ENCODE results near the gene ECE2.

ECE2 gene

GRCh38 chr3:184325715-184326369 is 50.0 kb downstream of the ECE2 start:
- H3K4me3 ChIP-seq (ENCODE audit: control insufficient read depth, low read depth, low read length), result no peak overlapping the region
- no peak for DNase-seq (ENCODE audit: low read depth)
- TF ChIP-seq, protein P1, sequence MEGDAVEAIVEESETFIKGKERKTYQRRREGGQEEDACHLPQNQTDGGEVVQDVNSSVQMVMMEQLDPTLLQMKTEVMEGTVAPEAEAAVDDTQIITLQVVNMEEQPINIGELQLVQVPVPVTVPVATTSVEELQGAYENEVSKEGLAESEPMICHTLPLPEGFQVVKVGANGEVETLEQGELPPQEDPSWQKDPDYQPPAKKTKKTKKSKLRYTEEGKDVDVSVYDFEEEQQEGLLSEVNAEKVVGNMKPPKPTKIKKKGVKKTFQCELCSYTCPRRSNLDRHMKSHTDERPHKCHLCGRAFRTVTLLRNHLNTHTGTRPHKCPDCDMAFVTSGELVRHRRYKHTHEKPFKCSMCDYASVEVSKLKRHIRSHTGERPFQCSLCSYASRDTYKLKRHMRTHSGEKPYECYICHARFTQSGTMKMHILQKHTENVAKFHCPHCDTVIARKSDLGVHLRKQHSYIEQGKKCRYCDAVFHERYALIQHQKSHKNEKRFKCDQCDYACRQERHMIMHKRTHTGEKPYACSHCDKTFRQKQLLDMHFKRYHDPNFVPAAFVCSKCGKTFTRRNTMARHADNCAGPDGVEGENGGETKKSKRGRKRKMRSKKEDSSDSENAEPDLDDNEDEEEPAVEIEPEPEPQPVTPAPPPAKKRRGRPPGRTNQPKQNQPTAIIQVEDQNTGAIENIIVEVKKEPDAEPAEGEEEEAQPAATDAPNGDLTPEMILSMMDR (IDR thresholded peaks at IDR 0.05; ENCODE audit: control insufficient read depth, insufficient read depth, low read depth, low read length, missing control alignments), result no peak

DNA sequence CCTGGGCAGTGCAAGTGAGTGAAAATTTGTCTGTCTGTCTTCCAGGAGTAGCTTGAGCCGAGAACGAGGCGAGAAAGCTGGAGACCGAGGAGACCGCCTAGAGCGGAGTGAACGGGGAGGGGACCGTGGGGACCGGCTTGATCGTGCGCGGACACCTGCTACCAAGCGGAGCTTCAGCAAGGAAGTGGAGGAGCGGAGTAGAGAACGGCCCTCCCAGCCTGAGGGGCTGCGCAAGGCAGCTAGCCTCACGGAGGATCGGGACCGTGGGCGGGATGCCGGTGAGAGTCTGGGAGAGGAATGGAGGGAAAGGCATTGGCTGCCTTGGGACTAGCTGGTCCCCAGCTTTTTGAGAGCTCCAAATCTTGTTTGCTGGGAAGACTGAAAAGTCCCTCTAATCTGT is 51.3 kb downstream of the ECE2 start:
- DNase-seq (ENCODE audit: low read depth), result no peak
- no peak overlapping the region for H3K4me3 ChIP-seq (ENCODE audit: control insufficient read depth, low read depth, low read length)
- TF ChIP-seq, protein P1 (IDR thresholded peaks at IDR 0.05; ENCODE audit: control insufficient read depth, insufficient read depth, low read depth, low read length, missing control alignments), result no peak

DNA sequence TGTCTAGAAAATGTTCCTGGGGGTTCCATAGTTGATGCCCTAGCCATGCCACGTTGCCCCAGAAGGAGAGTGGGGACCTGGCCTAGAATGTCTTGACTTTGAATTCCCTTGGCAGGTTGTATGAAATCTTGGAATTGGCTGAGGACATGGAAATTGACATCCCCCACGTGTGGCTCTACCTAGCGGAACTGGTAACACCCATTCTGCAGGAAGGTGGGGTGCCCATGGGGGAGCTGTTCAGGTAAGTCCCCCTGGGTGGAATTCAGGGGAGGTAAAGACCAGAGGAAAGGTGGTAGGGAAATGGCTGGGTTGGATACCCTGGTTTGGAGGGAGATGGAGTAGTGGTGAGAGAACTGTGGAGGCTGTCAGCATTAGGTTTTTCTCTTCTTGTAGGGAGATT is 52.7 kb downstream of the ECE2 start:
- TF ChIP-seq, protein P1 (IDR thresholded peaks at IDR 0.05; ENCODE audit: control insufficient read depth, insufficient read depth, low read depth, low read length, missing control alignments), result no peak
- no peak for DNase-seq (ENCODE audit: low read depth)
- H3K4me3 ChIP-seq (ENCODE audit: control insufficient read depth, low read depth, low read length), result no peak overlapping the region

DNA sequence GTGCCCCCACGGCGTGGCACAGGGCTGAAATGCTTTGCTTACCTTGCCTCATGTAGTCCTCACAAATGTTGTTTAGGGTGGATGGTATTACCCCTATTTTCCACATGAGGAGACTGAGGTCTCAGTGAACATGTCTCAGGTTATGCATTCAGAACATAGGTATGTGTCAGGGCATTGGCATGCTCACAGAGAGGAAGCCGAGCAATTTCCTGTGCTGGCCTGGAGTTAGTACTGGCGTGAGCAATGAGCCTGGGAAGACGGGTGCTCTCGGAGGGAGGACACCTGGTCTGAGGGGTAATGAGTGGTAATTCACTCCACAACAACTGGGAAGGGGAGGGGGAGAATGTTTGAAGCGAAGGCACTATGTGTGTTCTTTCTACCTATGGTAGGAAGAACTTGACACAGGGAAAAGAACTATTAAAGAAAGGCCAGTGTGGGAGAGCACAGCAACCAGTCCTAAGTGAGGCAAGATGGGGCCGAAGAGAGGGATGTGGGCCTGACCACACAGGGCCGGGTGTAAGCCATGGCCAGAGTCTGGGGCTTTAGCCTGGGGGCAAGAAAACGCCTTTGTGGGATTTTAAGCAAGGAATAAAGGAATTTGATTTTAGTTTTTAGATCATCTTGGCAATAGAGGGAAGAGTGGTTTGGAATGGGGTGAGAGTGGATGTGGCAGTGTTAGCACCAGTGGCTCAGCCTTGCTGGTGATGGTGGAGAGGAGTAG is 56.7 kb downstream of the ECE2 start:
- DNase-seq (ENCODE audit: low read depth), result peak; percentile 65
- no peak overlapping the region for H3K4me3 ChIP-seq (ENCODE audit: control insufficient read depth, low read depth, low read length)
- TF ChIP-seq, protein P1 (IDR thresholded peaks at IDR 0.05; ENCODE audit: control insufficient read depth, insufficient read depth, low read depth, low read length, missing control alignments), result no peak

DNA sequence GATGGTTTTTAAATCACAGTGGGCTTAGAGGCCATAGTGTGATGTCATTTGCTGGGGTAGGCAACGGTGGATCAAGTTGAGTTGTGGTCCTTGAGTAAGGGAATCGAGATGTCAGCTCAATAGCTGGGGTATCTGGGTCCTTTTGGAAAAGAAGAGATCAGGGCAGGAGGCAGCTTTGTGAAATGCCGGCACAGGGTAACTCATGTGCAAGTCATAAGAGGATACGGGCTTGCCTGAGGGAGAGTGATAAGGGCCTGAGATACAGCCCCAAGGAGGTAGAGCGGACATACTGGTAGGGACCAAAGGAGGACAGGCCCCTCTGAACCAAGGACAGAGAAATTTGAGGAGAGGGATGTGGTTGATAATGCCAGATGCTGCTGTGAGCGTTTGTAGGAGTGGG is 57.4 kb downstream of the ECE2 start:
- TF ChIP-seq, protein P1 (IDR thresholded peaks at IDR 0.05; ENCODE audit: control insufficient read depth, insufficient read depth, low read depth, low read length, missing control alignments), result no peak
- no peak for DNase-seq (ENCODE audit: low read depth)
- no peak overlapping the region for H3K4me3 ChIP-seq (ENCODE audit: control insufficient read depth, low read depth, low read length)

DNA sequence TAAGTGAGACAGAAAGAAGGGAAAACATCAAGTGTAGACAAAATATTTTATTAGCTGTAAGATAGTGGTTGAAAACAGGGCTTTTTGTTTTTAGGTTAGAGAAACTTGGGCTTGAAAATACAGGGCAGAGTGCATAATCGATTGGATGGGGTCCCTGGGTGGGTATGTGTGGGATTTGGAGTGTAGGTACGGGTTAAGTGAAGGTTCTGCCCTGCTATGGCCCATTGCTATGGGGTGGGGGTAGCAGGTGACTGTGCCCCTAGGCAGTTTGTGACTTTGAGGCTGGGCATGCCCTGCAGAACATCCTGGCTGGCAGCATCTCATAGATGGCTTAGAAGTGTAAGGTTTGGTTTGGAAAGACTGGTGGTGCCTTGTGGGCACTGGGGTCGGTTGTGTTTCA is 57.9 kb downstream of the ECE2 start:
- TF ChIP-seq, protein P1 (IDR thresholded peaks at IDR 0.05; ENCODE audit: control insufficient read depth, insufficient read depth, low read depth, low read length, missing control alignments), result no peak

More for the DNA sequence above, 57.9 kb downstream of the ECE2 start:
- no peak overlapping the region for H3K4me3 ChIP-seq (ENCODE audit: control insufficient read depth, low read depth, low read length)
- no peak for DNase-seq (ENCODE audit: low read depth)

Measured in AG09309 (cell line).